ENCODE measurements around the gene QPRT. TPM values are rescaled to one million over a fixed set of nuclear protein-coding genes. Genes with fewer than 3 reads are reported as not detected.
"Not testable (repeated sequence)": the region's sequence is repeated elsewhere in the genome, so short reads cannot be mapped to it uniquely, and the experiment has no call there.

The QPRT gene
- total RNA-seq, 1 donor from 2014 or later = 34.4 TPM

DNA sequence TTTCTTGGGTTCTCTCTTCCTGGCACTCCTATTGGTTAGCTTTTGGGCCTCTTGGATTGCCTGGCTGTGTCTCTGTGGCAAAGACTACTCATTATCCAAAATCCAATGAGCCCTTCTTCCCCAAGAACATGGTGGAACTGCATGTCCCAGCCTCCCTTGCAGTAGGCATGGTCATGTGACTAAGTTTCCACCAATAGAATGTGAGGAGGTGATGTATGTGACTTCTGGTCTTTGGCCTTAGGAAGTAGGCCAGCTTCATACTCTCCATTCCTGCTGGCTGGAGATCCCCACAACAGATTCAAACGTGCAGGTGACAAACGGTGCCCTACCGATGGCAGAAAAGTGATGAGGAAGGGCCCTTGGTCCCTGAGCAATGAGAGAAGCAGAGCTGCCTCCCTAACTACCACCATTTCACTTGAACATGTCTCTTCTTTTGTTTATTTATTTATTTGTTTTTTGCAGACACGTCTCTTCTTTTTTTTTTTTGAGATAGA lies 33.2 kb upstream of the QPRT start:
- Histone ChIP-seq H3K36me3 (ENCODE audit: control insufficient read depth in 3 of 3, insufficient read depth in 3 of 3, low read length in 3 of 3) (no peaks in the 10 kb centered on the region), H3K27me3 (ENCODE audit: control insufficient read depth in 3 of 3, insufficient read depth in 3 of 3, low read length in 3 of 3) (no peaks in the 10 kb centered on the region), H3K4me3 (ENCODE audit: low read length in 3 of 3) (no peak overlapping the region), H3K4me1 (ENCODE audit: control insufficient read depth in 3 of 3, insufficient read depth in 3 of 3, low read length in 3 of 3) (no peaks in the 10 kb centered on the region), H3K9me3 (ENCODE audit: control insufficient read depth in 3 of 3, low read length in 3 of 3) (no peaks in the 10 kb centered on the region), H3K9ac (ENCODE audit: low read depth in 1 of 3, low read length in 3 of 3) (no peak overlapping the region), H3K27ac (ENCODE audit: low read depth, low read length) (no peak overlapping the region)

DNA sequence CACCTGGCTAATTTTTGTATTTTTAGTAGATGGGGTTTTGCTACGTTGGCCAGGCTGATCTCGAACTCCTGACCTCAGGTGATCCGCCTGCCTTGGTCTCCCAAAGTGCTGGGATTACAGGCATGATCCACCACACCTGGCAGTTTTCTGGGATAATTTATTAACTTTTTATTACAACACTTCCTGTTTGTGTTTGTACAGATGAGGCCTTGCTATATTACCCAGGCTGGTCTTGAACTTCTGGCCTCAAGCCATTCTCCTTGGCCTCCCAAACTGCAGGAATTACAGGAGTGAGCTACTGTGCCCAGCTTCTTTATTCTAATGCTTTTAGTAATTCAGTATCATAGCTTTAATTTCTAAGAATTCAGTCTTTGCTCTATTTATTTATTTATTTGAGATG lies 32.0 kb upstream of the QPRT start:
- H3K9ac ChIP-seq (ENCODE audit: low read depth in 1 of 3, low read length in 3 of 3) = no peak overlapping the region

DNA sequence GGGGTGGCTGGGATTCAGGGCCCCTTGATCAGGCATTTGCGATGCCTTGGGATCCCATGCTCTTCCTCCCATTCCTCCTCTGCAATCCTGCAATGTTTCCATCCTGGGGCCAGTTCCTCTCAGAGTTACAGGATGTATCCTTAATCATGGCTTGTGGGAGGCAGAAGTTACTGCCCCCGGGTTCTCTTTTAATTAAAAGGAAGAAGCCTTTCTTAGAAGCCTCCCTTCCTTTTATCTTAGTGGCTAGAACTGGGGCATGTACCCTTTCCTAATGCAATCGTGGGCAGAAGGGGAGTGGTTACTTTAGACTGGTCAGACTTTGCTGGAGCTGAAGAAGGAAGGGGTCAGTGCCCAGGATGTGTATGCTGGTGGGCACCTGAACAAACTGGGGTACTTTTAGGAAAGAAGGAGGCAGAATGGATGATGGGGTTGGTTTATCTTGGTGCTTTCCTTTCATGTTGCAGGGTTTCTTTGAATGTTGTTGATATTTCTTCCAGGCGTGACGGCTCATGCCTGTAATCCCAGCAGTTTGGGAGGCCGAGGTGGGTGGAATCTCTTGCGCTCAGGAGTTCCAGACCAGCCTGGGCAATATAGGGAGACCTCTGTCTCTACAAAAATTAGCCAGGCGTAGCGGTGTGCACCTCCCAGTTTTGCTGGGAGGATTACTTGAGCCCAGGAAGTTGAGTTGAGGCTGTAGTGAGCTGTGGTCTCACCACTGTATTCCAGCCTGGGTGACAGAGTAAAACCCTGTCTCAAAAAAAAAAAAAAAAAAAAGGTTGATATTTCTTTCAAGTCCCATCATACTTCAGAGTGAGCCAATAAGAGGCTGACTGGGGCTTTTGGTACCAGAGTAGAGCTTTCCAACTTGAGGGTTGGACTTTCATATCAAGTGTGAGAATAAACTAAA lies 29.1 kb upstream of the QPRT start:
- no peak overlapping the region for H3K27ac ChIP-seq (ENCODE audit: low read depth, low read length)
- H3K36me3 ChIP-seq (ENCODE audit: control insufficient read depth in 3 of 3, insufficient read depth in 3 of 3, low read length in 3 of 3) = no peaks in the 10 kb centered on the region
- no peaks in the 10 kb centered on the region for H3K27me3 ChIP-seq (ENCODE audit: control insufficient read depth in 3 of 3, insufficient read depth in 3 of 3, low read length in 3 of 3)
- no peaks in the 10 kb centered on the region for H3K9me3 ChIP-seq (ENCODE audit: control insufficient read depth in 3 of 3, low read length in 3 of 3)
- no peaks in the 10 kb centered on the region for H3K4me1 ChIP-seq (ENCODE audit: control insufficient read depth in 3 of 3, insufficient read depth in 3 of 3, low read length in 3 of 3)
- H3K9ac ChIP-seq (ENCODE audit: low read depth in 1 of 3, low read length in 3 of 3) = no peak overlapping the region
- H3K4me3 ChIP-seq (ENCODE audit: low read length in 3 of 3) = no peak overlapping the region

More for the DNA sequence above, 32.0 kb upstream of the QPRT start:
- Histone ChIP-seq H3K4me1 (ENCODE audit: control insufficient read depth in 3 of 3, insufficient read depth in 3 of 3, low read length in 3 of 3) (no peaks in the 10 kb centered on the region), H3K36me3 (ENCODE audit: control insufficient read depth in 3 of 3, insufficient read depth in 3 of 3, low read length in 3 of 3) (no peaks in the 10 kb centered on the region), H3K27me3 (ENCODE audit: control insufficient read depth in 3 of 3, insufficient read depth in 3 of 3, low read length in 3 of 3) (no peaks in the 10 kb centered on the region), H3K4me3 (ENCODE audit: low read length in 3 of 3) (no peak overlapping the region), H3K9me3 (ENCODE audit: control insufficient read depth in 3 of 3, low read length in 3 of 3) (no peaks in the 10 kb centered on the region), H3K27ac (ENCODE audit: low read depth, low read length) (no peak overlapping the region)

DNA sequence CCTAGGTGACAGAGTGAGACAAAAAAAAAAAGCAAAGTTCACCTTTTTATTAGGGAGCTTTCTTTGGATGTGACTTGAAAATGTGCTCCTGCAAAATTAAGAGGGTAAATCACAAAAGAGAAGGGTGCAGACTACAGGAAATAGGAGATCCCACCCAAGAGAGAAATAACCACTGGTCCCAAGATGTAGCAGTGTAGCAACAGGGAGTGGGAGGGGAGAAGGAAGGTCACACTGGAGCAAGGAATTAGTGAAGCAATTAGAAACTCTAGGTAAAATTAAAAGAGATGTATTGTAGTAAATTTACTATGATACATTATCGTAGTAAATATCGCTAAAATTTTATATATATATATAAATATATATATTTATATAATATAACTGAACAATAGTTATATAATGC lies 28.2 kb upstream of the QPRT start:
- H3K9ac ChIP-seq (ENCODE audit: low read depth in 1 of 3, low read length in 3 of 3) = no peak overlapping the region
- no peak overlapping the region for H3K27ac ChIP-seq (ENCODE audit: low read depth, low read length)
- no peaks in the 10 kb centered on the region for H3K36me3 ChIP-seq (ENCODE audit: control insufficient read depth in 3 of 3, insufficient read depth in 3 of 3, low read length in 3 of 3)
- H3K4me1 ChIP-seq (ENCODE audit: control insufficient read depth in 3 of 3, insufficient read depth in 3 of 3, low read length in 3 of 3) = no peaks in the 10 kb centered on the region
- H3K27me3 ChIP-seq (ENCODE audit: control insufficient read depth in 3 of 3, insufficient read depth in 3 of 3, low read length in 3 of 3) = no peaks in the 10 kb centered on the region
- no peak overlapping the region for H3K4me3 ChIP-seq (ENCODE audit: low read length in 3 of 3)
- H3K9me3 ChIP-seq (ENCODE audit: control insufficient read depth in 3 of 3, low read length in 3 of 3) = no peaks in the 10 kb centered on the region

DNA sequence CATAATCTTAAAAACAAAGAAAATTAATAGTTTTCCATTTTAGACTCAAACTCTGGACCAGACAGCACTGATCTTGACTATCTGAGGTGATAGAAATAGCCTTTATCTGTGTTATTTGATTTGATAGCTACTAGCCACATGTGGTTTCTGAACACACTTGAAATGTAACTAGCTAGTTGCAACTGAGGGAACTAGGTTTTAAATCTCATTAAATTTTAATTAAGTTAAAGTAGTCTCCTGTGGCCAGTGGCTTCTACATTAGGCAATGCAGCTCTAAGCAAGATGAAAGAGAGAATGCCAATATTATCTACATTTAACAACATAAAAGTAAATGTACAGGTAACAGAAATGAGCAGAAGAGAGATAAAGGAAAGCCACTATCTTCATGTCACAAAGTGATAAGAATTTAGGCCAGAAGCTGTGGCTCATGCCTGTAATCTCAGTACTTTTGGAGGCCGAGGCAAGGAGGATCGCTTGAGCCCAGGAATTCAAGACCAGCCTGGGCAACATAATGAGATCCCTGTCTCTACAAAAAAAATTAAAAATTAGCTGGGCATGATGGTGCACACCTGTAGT lies 27.1 kb upstream of the QPRT start:
- no peak overlapping the region for H3K4me3 ChIP-seq (ENCODE audit: low read length in 3 of 3)
- H3K4me1 ChIP-seq (ENCODE audit: control insufficient read depth in 3 of 3, insufficient read depth in 3 of 3, low read length in 3 of 3) = no peaks in the 10 kb centered on the region
- no peak overlapping the region for H3K9ac ChIP-seq (ENCODE audit: low read depth in 1 of 3, low read length in 3 of 3)
- H3K36me3 ChIP-seq (ENCODE audit: control insufficient read depth in 3 of 3, insufficient read depth in 3 of 3, low read length in 3 of 3) = no peaks in the 10 kb centered on the region
- H3K27ac ChIP-seq (ENCODE audit: low read depth, low read length) = no peak overlapping the region
- H3K9me3 ChIP-seq (ENCODE audit: control insufficient read depth in 3 of 3, low read length in 3 of 3) = no peaks in the 10 kb centered on the region
- H3K27me3 ChIP-seq (ENCODE audit: control insufficient read depth in 3 of 3, insufficient read depth in 3 of 3, low read length in 3 of 3) = no peaks in the 10 kb centered on the region

DNA sequence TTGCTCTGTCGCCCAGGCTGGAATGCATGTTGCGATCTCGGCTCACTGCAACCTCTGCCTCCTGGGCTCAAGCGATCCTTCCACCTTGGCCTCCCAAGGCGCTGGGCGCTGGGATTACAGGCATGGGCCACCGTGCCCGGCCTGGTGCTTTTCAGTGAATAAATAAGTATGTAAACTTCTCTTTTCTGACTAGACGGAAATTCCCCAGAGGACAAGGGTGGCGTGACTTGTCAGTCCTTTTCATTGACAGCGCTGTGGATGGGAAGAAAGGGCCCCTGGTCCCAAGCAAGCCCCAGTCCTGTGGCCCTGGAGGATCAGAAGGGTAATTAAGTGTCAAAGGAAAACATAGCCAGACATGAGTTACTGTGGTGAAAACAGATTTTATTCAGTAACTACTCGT lies 25.5 kb upstream of the QPRT start:
- Histone ChIP-seq H3K27ac (ENCODE audit: low read depth, low read length) (no peak overlapping the region), H3K36me3 (ENCODE audit: control insufficient read depth in 3 of 3, insufficient read depth in 3 of 3, low read length in 3 of 3) (no peaks in the 10 kb centered on the region), H3K4me1 (ENCODE audit: control insufficient read depth in 3 of 3, insufficient read depth in 3 of 3, low read length in 3 of 3) (no peaks in the 10 kb centered on the region), H3K4me3 (ENCODE audit: low read length in 3 of 3) (no peak overlapping the region), H3K9me3 (ENCODE audit: control insufficient read depth in 3 of 3, low read length in 3 of 3) (no peaks in the 10 kb centered on the region), H3K9ac (ENCODE audit: low read depth in 1 of 3, low read length in 3 of 3) (no peak overlapping the region), H3K27me3 (ENCODE audit: control insufficient read depth in 3 of 3, insufficient read depth in 3 of 3, low read length in 3 of 3) (no peaks in the 10 kb centered on the region)

DNA sequence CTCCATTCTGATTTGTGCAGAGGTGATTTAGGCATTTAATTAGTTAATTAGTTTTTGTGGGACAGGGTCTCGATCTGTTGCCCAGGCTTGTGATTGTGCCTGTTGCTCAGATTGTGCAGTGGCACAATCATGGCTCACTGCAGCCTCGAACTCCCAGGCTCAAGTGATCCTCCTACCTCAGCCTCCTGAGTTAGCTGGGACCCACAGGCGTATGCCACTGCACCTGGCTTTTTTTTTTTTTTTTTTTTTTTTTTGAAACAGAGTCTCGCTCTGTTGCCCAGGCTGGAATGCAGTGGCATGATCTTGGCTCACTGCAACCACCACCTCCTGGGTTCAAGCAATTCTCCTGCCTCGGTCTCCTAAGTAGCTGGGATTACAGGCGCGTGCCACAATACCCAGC lies 25.1 kb upstream of the QPRT start:
- not testable (repeated sequence) for H3K4me1 ChIP-seq (ENCODE audit: control insufficient read depth in 3 of 3, insufficient read depth in 3 of 3, low read length in 3 of 3); H3K27ac ChIP-seq (ENCODE audit: low read depth, low read length); H3K9ac ChIP-seq (ENCODE audit: low read depth in 1 of 3, low read length in 3 of 3); H3K9me3 ChIP-seq (ENCODE audit: control insufficient read depth in 3 of 3, low read length in 3 of 3); H3K27me3 ChIP-seq (ENCODE audit: control insufficient read depth in 3 of 3, insufficient read depth in 3 of 3, low read length in 3 of 3); H3K36me3 ChIP-seq (ENCODE audit: control insufficient read depth in 3 of 3, insufficient read depth in 3 of 3, low read length in 3 of 3); H3K4me3 ChIP-seq (ENCODE audit: low read length in 3 of 3)

DNA sequence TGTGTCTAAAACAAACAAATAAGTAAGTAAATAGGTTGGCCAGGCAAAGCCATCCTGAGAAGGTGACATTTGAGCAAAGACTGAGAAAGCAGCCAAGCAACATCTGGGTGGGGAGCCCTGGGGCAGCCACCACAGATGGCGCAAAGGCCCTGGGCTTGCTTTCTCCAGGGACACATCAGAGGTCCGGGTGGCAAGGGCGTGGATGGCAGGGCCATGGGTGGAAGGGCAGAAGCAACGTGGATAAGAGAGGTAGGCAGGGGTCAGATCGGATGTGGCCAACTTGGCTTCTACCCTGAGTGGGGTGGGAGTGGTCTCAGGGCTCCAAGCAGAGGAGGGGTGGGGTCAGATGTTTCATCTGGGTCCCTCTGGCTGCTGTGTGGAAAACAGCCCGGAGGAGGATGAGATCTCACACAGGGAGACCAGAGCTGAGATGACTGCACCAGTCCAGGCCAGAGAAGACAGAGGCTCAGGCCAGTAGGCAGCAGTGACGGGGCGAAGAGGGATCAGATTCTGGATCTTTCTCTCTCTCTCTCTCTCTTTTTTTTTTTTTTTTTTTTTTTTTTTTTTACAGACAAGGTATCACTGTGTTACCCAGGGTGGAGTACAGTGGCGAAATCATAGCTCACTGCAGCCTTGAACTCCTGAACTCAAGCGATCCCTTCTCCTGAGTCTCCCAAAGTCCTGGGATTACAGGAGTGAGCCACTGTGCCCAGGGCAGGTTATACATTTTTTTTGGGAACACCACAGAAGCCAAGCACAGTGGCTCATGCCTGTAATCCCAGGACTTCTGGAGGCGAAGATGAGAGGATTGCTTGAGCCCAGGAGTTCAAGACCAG lies 22.1 kb upstream of the QPRT start:
- Histone ChIP-seq H3K4me1 (ENCODE audit: control insufficient read depth in 3 of 3, insufficient read depth in 3 of 3, low read length in 3 of 3) (no peaks in the 10 kb centered on the region), H3K9me3 (ENCODE audit: control insufficient read depth in 3 of 3, low read length in 3 of 3) (no peaks in the 10 kb centered on the region), H3K36me3 (ENCODE audit: control insufficient read depth in 3 of 3, insufficient read depth in 3 of 3, low read length in 3 of 3) (no peaks in the 10 kb centered on the region), H3K9ac (ENCODE audit: low read depth in 1 of 3, low read length in 3 of 3) (no peak overlapping the region), H3K27me3 (ENCODE audit: control insufficient read depth in 3 of 3, insufficient read depth in 3 of 3, low read length in 3 of 3) (no peaks in the 10 kb centered on the region), H3K27ac (ENCODE audit: low read depth, low read length) (no peak overlapping the region), H3K4me3 (ENCODE audit: low read length in 3 of 3) (no peak overlapping the region)

DNA sequence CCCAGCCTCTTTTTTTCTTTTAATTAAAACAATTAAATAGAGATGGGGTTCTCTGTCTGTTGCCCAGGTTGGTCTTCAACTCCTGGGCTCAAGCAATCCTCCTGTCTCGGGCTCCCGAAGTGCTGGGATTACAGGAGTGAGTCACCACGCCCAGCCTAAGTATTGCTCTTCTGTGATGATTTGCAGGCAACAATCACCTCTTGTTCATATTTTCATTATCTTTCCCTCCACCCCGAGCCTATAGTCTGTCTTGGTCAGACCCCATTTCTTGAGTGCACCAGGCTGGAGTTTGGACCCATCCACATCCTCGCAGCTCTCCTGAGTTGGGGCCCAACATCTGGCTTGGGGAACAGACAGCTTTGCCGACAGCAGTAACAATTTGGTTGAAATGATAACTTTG lies 20.3 kb upstream of the QPRT start:
- no peak overlapping the region for H3K27ac ChIP-seq (ENCODE audit: low read depth, low read length)
- no peaks in the 10 kb centered on the region for H3K4me1 ChIP-seq (ENCODE audit: control insufficient read depth in 3 of 3, insufficient read depth in 3 of 3, low read length in 3 of 3)
- H3K4me3 ChIP-seq (ENCODE audit: low read length in 3 of 3) = no peak overlapping the region
- no peaks in the 10 kb centered on the region for H3K9me3 ChIP-seq (ENCODE audit: control insufficient read depth in 3 of 3, low read length in 3 of 3)
- no peak overlapping the region for H3K9ac ChIP-seq (ENCODE audit: low read depth in 1 of 3, low read length in 3 of 3)
- no peaks in the 10 kb centered on the region for H3K36me3 ChIP-seq (ENCODE audit: control insufficient read depth in 3 of 3, insufficient read depth in 3 of 3, low read length in 3 of 3)
- no peaks in the 10 kb centered on the region for H3K27me3 ChIP-seq (ENCODE audit: control insufficient read depth in 3 of 3, insufficient read depth in 3 of 3, low read length in 3 of 3)

Measured in skeletal muscle tissue (tissue), 4 donors.